ENCODE data around the gene PLD1. TPM values are rescaled to one million over a fixed set of nuclear protein-coding genes. Genes with fewer than 3 reads are reported as not detected.

PLD1 gene
- total RNA-seq, 1 donor from 2014 or later = 59.5 TPM

DNA sequence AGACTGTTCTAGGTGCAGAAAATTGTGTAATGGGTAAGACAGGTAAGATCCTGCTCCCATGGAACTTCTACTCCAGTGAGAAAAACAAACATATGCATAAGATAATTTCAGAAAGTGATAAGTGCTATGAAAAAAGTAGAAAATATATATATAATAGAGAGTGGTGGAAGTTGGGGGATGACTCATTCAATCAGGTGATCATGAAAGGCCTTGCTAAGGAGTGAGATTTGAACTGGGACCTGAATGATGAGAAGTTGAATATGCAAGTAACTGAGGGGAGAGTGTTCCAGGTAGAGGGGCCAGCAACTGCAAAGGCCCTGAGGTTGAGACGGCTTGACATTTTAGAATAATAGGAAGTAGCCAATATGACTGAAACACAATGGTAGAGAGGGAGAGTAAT is 257.8 kb downstream of the PLD1 start:
- intact Hi-C loops (cut with micrococcal nuclease) = loop anchor here (10.0 kb wide), 1 partner anchor 88 kb away; the partner anchor contains the start of gene TNIK
- TF ChIP-seq, protein P1, sequence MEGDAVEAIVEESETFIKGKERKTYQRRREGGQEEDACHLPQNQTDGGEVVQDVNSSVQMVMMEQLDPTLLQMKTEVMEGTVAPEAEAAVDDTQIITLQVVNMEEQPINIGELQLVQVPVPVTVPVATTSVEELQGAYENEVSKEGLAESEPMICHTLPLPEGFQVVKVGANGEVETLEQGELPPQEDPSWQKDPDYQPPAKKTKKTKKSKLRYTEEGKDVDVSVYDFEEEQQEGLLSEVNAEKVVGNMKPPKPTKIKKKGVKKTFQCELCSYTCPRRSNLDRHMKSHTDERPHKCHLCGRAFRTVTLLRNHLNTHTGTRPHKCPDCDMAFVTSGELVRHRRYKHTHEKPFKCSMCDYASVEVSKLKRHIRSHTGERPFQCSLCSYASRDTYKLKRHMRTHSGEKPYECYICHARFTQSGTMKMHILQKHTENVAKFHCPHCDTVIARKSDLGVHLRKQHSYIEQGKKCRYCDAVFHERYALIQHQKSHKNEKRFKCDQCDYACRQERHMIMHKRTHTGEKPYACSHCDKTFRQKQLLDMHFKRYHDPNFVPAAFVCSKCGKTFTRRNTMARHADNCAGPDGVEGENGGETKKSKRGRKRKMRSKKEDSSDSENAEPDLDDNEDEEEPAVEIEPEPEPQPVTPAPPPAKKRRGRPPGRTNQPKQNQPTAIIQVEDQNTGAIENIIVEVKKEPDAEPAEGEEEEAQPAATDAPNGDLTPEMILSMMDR (IDR thresholded peaks at IDR 0.05; ENCODE audit: borderline replicate concordance) = no peak

DNA sequence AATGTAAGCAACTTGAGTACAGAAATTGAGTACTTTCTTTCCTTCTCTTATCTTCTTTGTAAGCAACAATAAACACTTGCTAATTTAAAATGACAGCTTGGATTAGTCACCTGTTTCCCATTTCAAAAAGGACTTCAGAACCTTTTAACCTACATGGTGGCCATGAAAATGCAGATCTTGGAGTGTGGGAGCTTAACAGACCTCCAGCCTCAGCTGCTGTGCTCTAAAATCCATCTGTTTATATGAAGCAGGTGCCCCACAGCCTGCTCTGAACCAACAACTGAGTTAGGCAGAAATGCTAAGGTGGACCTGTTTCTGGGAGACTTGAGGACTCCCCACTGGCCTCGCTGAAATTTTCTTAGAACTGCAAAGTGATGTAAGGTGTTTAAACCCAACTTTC is 259.0 kb downstream of the PLD1 start:
- no peaks in the 10 kb centered on the region for H3K9me3 ChIP-seq (replicated peaks)
- H3K4me1 ChIP-seq = peaks cover 6% of the 10 kb centered on the region
- no peaks in the 10 kb centered on the region for H3K36me3 ChIP-seq
- no peak for DNase-seq
- intact Hi-C loops (cut with micrococcal nuclease) = loop anchor here (10.0 kb wide), 1 partner anchor 86 kb away; the partner anchor contains the start of gene TNIK
- H3K4me3 ChIP-seq = no peak overlapping the region
- H3K27me3 ChIP-seq (ENCODE audit: low read depth) = no peaks in the 10 kb centered on the region
- TF ChIP-seq, protein P1 (IDR thresholded peaks at IDR 0.05; ENCODE audit: borderline replicate concordance) = no peak
- no peak overlapping the region for H3K27ac ChIP-seq (replicated peaks)

More for the DNA sequence above, 257.8 kb downstream of the PLD1 start:
- peaks cover 14% of the 10 kb centered on the region for H3K4me1 ChIP-seq
- DNase-seq = no peak
- no peaks in the 10 kb centered on the region for H3K36me3 ChIP-seq
- H3K9me3 ChIP-seq (replicated peaks) = no peaks in the 10 kb centered on the region
- H3K27me3 ChIP-seq (ENCODE audit: low read depth) = no peaks in the 10 kb centered on the region
- H3K4me3 ChIP-seq = no peak overlapping the region
- H3K27ac ChIP-seq (replicated peaks) = no peak overlapping the region

Other genes starting within 250 kb of the PLD1 start
- gene TMEM212, start 32.9 kb upstream of the PLD1 start, total RNA-seq = not detected
- 75.7 TPM for gene FNDC3B, start 229.1 kb upstream of the PLD1 start, total RNA-seq